Measurements from ENCODE around the gene SCARF2. TPM values are rescaled to one million over a fixed set of nuclear protein-coding genes. Genes with fewer than 3 reads are reported as not detected.

The SCARF2 gene
- total RNA-seq, 1 experiment from 2014 or later: 1.4 TPM

DNA sequence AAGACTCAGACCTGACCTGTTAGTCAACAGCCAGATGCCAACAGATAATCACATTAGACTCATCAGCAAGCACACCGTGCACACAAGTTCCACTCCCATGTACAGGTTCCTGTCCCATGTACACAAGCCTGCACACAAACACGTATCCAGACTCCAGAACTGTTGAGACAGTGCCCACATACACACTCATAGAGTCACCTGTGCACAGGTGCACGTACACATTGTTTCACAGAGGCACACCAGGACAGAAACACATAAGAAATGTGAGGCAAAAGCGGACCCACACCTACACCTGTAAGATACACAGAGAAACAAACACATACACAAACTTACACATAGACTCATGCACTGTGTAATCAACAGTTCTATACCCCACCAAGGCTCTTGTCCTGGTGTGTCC is 46.4 kb downstream of the SCARF2 start:
- Histone ChIP-seq H3K4me1 (ENCODE audit: insufficient read depth, low read length, poor library complexity, severe bottlenecking) (peaks cover 19% of the 10 kb centered on the region), H3K4me3 (ENCODE audit: low read depth, low read length, poor library complexity, severe bottlenecking) (no peak overlapping the region), H3K27me3 (replicated peaks; ENCODE audit: insufficient read depth, low read depth, low read length, poor library complexity) (no peaks in the 10 kb centered on the region), H3K27ac (ENCODE audit: low read depth, low read length, poor library complexity, severe bottlenecking) (no peak overlapping the region), H3K9me3 (ENCODE audit: low read depth, low read length, poor library complexity, severe bottlenecking) (no peaks in the 10 kb centered on the region), H3K36me3 (ENCODE audit: insufficient read depth, low read length, poor library complexity, severe bottlenecking) (no peaks in the 10 kb centered on the region)
- intact Hi-C loops (cut with micrococcal nuclease; ENCODE audit: unreplicated experiment): no loop called here
- ChIA-PET CTCF (no interaction called here), POLR2A (ENCODE audit: low non-redundant PET) (no interaction called here)
- no TSS peak for BruUV-seq (replicated peaks)
- TF ChIP-seq EZH2 (IDR thresholded peaks at IDR 0.05; ENCODE audit: borderline replicate concordance, low read depth, low read length, poor library complexity, severe bottlenecking): no peak
- TF ChIP-seq, protein P1, sequence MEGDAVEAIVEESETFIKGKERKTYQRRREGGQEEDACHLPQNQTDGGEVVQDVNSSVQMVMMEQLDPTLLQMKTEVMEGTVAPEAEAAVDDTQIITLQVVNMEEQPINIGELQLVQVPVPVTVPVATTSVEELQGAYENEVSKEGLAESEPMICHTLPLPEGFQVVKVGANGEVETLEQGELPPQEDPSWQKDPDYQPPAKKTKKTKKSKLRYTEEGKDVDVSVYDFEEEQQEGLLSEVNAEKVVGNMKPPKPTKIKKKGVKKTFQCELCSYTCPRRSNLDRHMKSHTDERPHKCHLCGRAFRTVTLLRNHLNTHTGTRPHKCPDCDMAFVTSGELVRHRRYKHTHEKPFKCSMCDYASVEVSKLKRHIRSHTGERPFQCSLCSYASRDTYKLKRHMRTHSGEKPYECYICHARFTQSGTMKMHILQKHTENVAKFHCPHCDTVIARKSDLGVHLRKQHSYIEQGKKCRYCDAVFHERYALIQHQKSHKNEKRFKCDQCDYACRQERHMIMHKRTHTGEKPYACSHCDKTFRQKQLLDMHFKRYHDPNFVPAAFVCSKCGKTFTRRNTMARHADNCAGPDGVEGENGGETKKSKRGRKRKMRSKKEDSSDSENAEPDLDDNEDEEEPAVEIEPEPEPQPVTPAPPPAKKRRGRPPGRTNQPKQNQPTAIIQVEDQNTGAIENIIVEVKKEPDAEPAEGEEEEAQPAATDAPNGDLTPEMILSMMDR (conservative IDR thresholded peaks at IDR 0.05; ENCODE audit: low read depth, low read length): no peak
- DNase-seq (ENCODE audit: low spot score): no peak

DNA sequence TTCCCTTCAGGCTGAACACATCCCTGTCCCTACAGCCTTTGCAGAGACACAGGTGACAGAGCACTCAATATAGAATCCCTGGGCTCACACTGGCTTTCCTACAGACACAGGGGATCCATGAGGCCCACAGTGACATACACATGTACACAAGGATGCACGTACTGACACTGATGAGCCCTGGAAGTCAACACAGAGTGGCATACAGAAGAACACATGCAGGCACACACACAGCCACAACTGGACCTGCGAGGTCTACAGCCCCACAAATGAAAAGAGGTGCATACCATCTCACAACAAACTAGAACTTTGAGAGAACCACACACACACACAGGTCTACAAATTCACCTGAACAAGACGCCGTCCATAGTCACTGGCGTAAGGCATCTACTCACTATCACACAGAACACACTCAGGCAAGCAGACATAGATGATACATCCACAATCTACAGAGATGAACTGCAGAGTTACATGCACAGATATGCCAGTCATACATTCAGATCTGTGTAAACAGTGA is 47.2 kb downstream of the SCARF2 start:
- CTCF ChIA-PET: no interaction called here
- Histone ChIP-seq H3K9me3 (ENCODE audit: low read depth, low read length, poor library complexity, severe bottlenecking) (no peaks in the 10 kb centered on the region), H3K4me3 (ENCODE audit: low read depth, low read length, poor library complexity, severe bottlenecking) (no peak overlapping the region), H3K27me3 (replicated peaks; ENCODE audit: insufficient read depth, low read depth, low read length, poor library complexity) (no peaks in the 10 kb centered on the region), H3K36me3 (ENCODE audit: insufficient read depth, low read length, poor library complexity, severe bottlenecking) (no peaks in the 10 kb centered on the region), H3K4me1 (ENCODE audit: insufficient read depth, low read length, poor library complexity, severe bottlenecking) (peaks cover 11% of the 10 kb centered on the region), H3K27ac (ENCODE audit: low read depth, low read length, poor library complexity, severe bottlenecking) (no peak overlapping the region)
- DNase-seq (ENCODE audit: low spot score): no peak
- POLR2A ChIA-PET (ENCODE audit: low non-redundant PET): no interaction called here
- intact Hi-C loops (cut with micrococcal nuclease; ENCODE audit: unreplicated experiment): no loop called here
- TF ChIP-seq, protein P1 (conservative IDR thresholded peaks at IDR 0.05; ENCODE audit: low read depth, low read length): no peak
- TF ChIP-seq EZH2 (IDR thresholded peaks at IDR 0.05; ENCODE audit: borderline replicate concordance, low read depth, low read length, poor library complexity, severe bottlenecking): no peak
- BruUV-seq (replicated peaks): no TSS peak

DNA sequence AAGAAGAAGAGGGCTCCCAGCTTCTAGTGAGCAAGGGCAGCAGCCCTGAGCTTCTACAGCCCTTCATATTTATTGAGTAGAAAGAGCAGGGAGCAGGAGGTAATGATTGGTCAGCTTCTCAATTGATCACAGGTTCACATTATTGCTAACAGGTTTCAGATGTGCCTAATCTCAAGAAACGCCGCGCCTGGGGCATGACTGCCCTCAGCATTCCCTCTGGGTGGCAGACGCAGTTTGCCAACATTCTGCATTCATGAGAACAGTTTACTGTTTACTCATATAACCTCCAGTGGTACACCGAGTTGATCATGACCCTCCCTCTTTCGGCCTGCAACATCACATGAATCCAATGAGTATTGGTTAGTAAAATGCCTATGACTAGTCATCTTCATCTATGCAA is 48.3 kb downstream of the SCARF2 start:
- BruUV-seq (replicated peaks): no TSS peak
- ChIA-PET CTCF (interaction anchor here (0.6 kb wide), 1 partner anchor 29 kb away, joined by 3 read pairs; no protein-coding TSS in a partner anchor), POLR2A (ENCODE audit: low non-redundant PET) (no interaction called here)
- DNase-seq (ENCODE audit: low spot score): no peak
- Histone ChIP-seq H3K27ac (ENCODE audit: low read depth, low read length, poor library complexity, severe bottlenecking) (no peak overlapping the region), H3K9me3 (ENCODE audit: low read depth, low read length, poor library complexity, severe bottlenecking) (no peaks in the 10 kb centered on the region), H3K4me3 (ENCODE audit: low read depth, low read length, poor library complexity, severe bottlenecking) (no peak overlapping the region), H3K27me3 (replicated peaks; ENCODE audit: insufficient read depth, low read depth, low read length, poor library complexity) (no peaks in the 10 kb centered on the region), H3K4me1 (ENCODE audit: insufficient read depth, low read length, poor library complexity, severe bottlenecking) (peaks cover 5% of the 10 kb centered on the region), H3K36me3 (ENCODE audit: insufficient read depth, low read length, poor library complexity, severe bottlenecking) (no peaks in the 10 kb centered on the region)
- no peak for TF ChIP-seq EZH2 (IDR thresholded peaks at IDR 0.05; ENCODE audit: borderline replicate concordance, low read depth, low read length, poor library complexity, severe bottlenecking)
- TF ChIP-seq, protein P1 (conservative IDR thresholded peaks at IDR 0.05; ENCODE audit: low read depth, low read length): no peak
- intact Hi-C loops (cut with micrococcal nuclease; ENCODE audit: unreplicated experiment): no loop called here
